Measurements from ENCODE around the gene NCDN. TPM values are rescaled to one million over a fixed set of nuclear protein-coding genes. Genes with fewer than 3 reads are reported as not detected.

The NCDN gene
- total RNA-seq, 2 experiments from 2014 or later = 17.3 to 17.5 TPM

GRCh38 chr1:35586808-35587207 lies 29.2 kb downstream of the NCDN start:
- POLR2A ChIA-PET = no interaction called here
- CTCF ChIA-PET = no interaction called here
- no peaks in the 10 kb centered on the region for H3K36me3 Mint-ChIP-seq (ENCODE audit: low read depth)
- H3K27ac Mint-ChIP-seq = no peak overlapping the region
- no peaks in the 10 kb centered on the region for H3K9me3 Mint-ChIP-seq
- intact Hi-C loops (cut with micrococcal nuclease) = no loop called here
- no peak overlapping the region for H3K4me3 Mint-ChIP-seq
- H3K4me1 Mint-ChIP-seq (ENCODE audit: low read depth) = no peaks in the 10 kb centered on the region
- no peak for TF ChIP-seq CTCF (IDR thresholded peaks at IDR 0.05)
- no peak for DNase-seq
- no peak for ATAC-seq
- H3K27me3 Mint-ChIP-seq = no peaks in the 10 kb centered on the region

GRCh38 chr1:35587736-35588135 lies 30.1 kb downstream of the NCDN start:
- Mint-ChIP-seq H3K36me3 (ENCODE audit: low read depth) (no peaks in the 10 kb centered on the region), H3K27me3 (no peaks in the 10 kb centered on the region), H3K27ac (no peak overlapping the region), H3K4me3 (no peak overlapping the region), H3K9me3 (no peaks in the 10 kb centered on the region), H3K4me1 (ENCODE audit: low read depth) (peaks cover under 1% of the 10 kb centered on the region)
- ATAC-seq = no peak
- TF ChIP-seq CTCF (IDR thresholded peaks at IDR 0.05) = no peak
- intact Hi-C loops (cut with micrococcal nuclease) = no loop called here
- CTCF ChIA-PET = interaction anchor here (1.4 kb wide), 1 partner anchor 19 kb away, joined by 3 read pairs; no protein-coding TSS in a partner anchor
- POLR2A ChIA-PET = no interaction called here
- no peak for DNase-seq

- CTCF ChIA-PET = interaction anchor here (1.4 kb wide), 1 partner anchor 19 kb away, joined by 3 read pairs; no protein-coding TSS in a partner anchor
- Mint-ChIP-seq H3K27ac (no peak overlapping the region), H3K4me3 (no peak overlapping the region), H3K36me3 (ENCODE audit: low read depth) (no peaks in the 10 kb centered on the region), H3K4me1 (ENCODE audit: low read depth) (peaks cover 4% of the 10 kb centered on the region), H3K9me3 (no peaks in the 10 kb centered on the region), H3K27me3 (no peaks in the 10 kb centered on the region)
- DNase-seq = no peak
- intact Hi-C loops (cut with micrococcal nuclease) = no loop called here
- ATAC-seq = no peak
- POLR2A ChIA-PET = no interaction called here
- no peak for TF ChIP-seq CTCF (IDR thresholded peaks at IDR 0.05)
Measured at GRCh38 chr1:35588197-35588910, 30.8 kb downstream of the NCDN start.

GRCh38 chr1:35589516-35590427 lies 32.2 kb downstream of the NCDN start:
- H3K9me3 Mint-ChIP-seq = no peaks in the 10 kb centered on the region
- CTCF ChIA-PET = interaction anchor here (0.6 kb wide), 1 partner anchor 10 kb away, joined by 4 read pairs; no protein-coding TSS in a partner anchor
- H3K27ac Mint-ChIP-seq = no peak overlapping the region

More at GRCh38 chr1:35589516-35590427, 32.2 kb downstream of the NCDN start:
- no peak for TF ChIP-seq CTCF (IDR thresholded peaks at IDR 0.05)
- DNase-seq (no peak), ATAC-seq (no peak)
- Mint-ChIP-seq H3K27me3 (no peaks in the 10 kb centered on the region), H3K4me1 (ENCODE audit: low read depth) (peaks cover 7% of the 10 kb centered on the region), H3K4me3 (no peak overlapping the region), H3K36me3 (ENCODE audit: low read depth) (no peaks in the 10 kb centered on the region)
- POLR2A ChIA-PET = no interaction called here
- intact Hi-C loops (cut with micrococcal nuclease) = no loop called here
